NT2/D1 (cell line): ENCODE data around the gene KCNQ1.

ENCODE experiments used
- YY1 ChIP-seq: IDR thresholded peaks from 2 replicates; pipeline ENCODE4 v1.6.1; 2011; ENCODE audit not compliant: insufficient read length, insufficient read depth
- ZNF274 ChIP-seq: IDR thresholded peaks from 2 replicates; pipeline ENCODE4 v1.6.1; 2011; ENCODE audit warnings: mild to moderate bottlenecking, low read depth, low read length

- TF ChIP-seq YY1 (no peak), ZNF274 (no peak)
These were observed 130.0 kb downstream of the KCNQ1 start for GRCh38 chr11:2574553-2575535.
